ENCODE measurements around the gene OR10A7. TPM values are rescaled to one million over a fixed set of nuclear protein-coding genes. Genes with fewer than 3 reads are reported as not detected.

The OR10A7 gene
- total RNA-seq, 4 donors from 2014 or later: not detected

DNA sequence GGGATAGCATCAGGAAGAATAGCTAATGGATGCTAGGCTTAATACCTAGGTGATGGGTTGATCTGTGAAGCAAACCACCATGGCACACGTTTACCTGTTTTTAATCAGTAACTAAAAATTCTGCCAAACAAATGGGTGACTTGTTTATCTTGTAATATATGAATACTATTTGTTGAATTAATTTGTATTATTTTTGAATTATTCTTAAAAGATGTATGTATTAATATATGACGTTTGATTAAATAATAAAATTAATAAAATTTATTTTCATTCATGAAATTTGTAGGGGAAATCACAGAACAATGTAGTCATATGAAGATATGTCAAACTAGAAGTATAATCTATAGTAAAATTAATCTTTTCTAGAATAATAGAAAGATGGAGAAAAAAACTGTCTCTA is 32.3 kb upstream of the OR10A7 start:
- TF ChIP-seq POLR2A (IDR thresholded peaks at IDR 0.05) (no peak), POLR2AphosphoS5 (IDR thresholded peaks at IDR 0.05) (no peak), EP300 (IDR thresholded peaks at IDR 0.05; ENCODE audit: low read depth) (no peak)
- TF ChIP-seq, protein P1, sequence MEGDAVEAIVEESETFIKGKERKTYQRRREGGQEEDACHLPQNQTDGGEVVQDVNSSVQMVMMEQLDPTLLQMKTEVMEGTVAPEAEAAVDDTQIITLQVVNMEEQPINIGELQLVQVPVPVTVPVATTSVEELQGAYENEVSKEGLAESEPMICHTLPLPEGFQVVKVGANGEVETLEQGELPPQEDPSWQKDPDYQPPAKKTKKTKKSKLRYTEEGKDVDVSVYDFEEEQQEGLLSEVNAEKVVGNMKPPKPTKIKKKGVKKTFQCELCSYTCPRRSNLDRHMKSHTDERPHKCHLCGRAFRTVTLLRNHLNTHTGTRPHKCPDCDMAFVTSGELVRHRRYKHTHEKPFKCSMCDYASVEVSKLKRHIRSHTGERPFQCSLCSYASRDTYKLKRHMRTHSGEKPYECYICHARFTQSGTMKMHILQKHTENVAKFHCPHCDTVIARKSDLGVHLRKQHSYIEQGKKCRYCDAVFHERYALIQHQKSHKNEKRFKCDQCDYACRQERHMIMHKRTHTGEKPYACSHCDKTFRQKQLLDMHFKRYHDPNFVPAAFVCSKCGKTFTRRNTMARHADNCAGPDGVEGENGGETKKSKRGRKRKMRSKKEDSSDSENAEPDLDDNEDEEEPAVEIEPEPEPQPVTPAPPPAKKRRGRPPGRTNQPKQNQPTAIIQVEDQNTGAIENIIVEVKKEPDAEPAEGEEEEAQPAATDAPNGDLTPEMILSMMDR (IDR thresholded peaks at IDR 0.05): no peak
- in situ Hi-C loops (cut with MboI; ENCODE audit: low pct_ligation_motif_present in 1 of 4, low pct_unique_long_range_greater_than_20kb in 1 of 4, low sequenced_read_pairs in 3 of 4) (loop anchor here in 1 of 4 donors (10.0 kb wide), 1 partner anchor 436 kb away; no protein-coding TSS in a partner anchor), intact Hi-C loops (cut with DNase I; ENCODE audit: low total_unique reads) (no loop called here)
- Histone ChIP-seq H3K36me3 (no peaks in the 10 kb centered on the region), H3K9me3 (no peaks in the 10 kb centered on the region), H3K4me3 (no peak overlapping the region), H3K27me3 (peaks cover 15% of the 10 kb centered on the region), H3K27ac (no peak overlapping the region), H3K4me1 (no peaks in the 10 kb centered on the region)
- no peak for DNase-seq
- WGBS, 2 donors (ENCODE audit: low coverage in 1 of 2): 0 to 1% methylated on average over 2 of the region's 2 CpGs

DNA sequence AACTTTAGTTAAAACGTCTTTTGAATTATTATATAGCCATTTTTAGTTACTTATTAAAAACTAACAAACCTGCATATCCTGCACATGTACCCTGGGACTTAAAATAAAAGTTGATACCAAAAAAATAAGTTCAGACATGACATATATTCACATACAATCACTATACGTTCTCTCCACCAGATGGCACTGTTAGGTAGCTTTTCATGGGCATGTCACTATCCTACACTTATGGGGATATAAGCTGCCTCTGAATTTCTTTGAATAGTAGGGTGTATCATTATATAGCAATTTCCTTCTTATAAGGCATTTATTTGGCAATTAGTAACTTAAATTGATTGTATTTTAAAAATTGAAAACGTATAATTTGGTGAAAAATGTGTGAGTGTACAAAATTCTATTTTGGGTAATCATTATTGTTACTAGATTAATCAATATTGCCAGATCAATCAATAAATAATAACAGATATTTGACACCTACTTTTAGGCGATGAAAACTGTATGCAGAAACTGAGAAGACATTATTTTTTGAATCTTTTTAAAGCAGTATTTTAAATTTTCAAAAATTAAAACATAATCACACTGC is 31.8 kb upstream of the OR10A7 start:
- WGBS, 2 donors (ENCODE audit: low coverage in 1 of 2): 0% methylated on average over 4 of the region's 4 CpGs
- peak; percentile 12 for DNase-seq
- TF ChIP-seq, protein P1 (IDR thresholded peaks at IDR 0.05): peak; percentile 67 to 78 (median 72)
- TF ChIP-seq POLR2A (IDR thresholded peaks at IDR 0.05): no peak
- no peak overlapping the region for H3K27ac ChIP-seq
- H3K4me3 ChIP-seq: no peak overlapping the region
- no peaks in the 10 kb centered on the region for H3K4me1 ChIP-seq
- no peaks in the 10 kb centered on the region for H3K9me3 ChIP-seq
- peaks cover 12% of the 10 kb centered on the region for H3K27me3 ChIP-seq
- in situ Hi-C loops (cut with MboI; ENCODE audit: low pct_ligation_motif_present in 1 of 4, low pct_unique_long_range_greater_than_20kb in 1 of 4, low sequenced_read_pairs in 3 of 4) (loop anchor here in 1 of 4 donors (10.0 kb wide), 1 partner anchor 436 kb away; no protein-coding TSS in a partner anchor), intact Hi-C loops (cut with DNase I; ENCODE audit: low total_unique reads) (no loop called here)
- H3K36me3 ChIP-seq: no peaks in the 10 kb centered on the region

DNA sequence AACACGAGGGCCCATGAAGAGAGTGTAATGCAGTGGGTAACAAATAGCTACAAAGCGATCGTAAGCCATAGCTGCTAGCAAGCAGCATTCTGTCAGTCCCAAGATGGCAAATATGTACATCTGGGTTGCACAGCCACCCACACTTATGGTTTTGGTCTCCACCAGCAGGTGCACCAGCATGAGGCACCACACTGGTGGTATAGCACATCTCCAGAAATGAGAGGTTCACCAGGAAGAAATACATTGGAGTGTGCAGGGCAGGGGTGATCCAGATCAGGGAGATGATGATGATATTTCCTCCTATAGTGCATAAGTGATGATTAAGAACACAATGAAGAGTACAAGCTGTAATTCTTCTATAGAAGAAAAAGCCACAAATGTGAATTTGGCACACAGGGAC is 26.4 kb upstream of the OR10A7 start:
- in situ Hi-C loops (cut with MboI; ENCODE audit: low pct_ligation_motif_present in 1 of 4, low pct_unique_long_range_greater_than_20kb in 1 of 4, low sequenced_read_pairs in 3 of 4) (loop anchor here in 2 of 4 donors (10.0 kb wide), 1 partner anchor 430 kb away; no protein-coding TSS in a partner anchor), intact Hi-C loops (cut with DNase I; ENCODE audit: low total_unique reads) (no loop called here)
- H3K4me3 ChIP-seq: no peak overlapping the region
- no peaks in the 10 kb centered on the region for H3K9me3 ChIP-seq
- no peaks in the 10 kb centered on the region for H3K36me3 ChIP-seq
- DNase-seq: no peak
- TF ChIP-seq, protein P1 (IDR thresholded peaks at IDR 0.05): no peak
- TF ChIP-seq EP300 (IDR thresholded peaks at IDR 0.05; ENCODE audit: low read depth) (no peak), POLR2AphosphoS5 (IDR thresholded peaks at IDR 0.05) (no peak), POLR2A (IDR thresholded peaks at IDR 0.05) (no peak)
- no peak overlapping the region for H3K27ac ChIP-seq
- H3K27me3 ChIP-seq: peaks cover 4% of the 10 kb centered on the region
- WGBS, 2 donors (ENCODE audit: low coverage in 1 of 2): 86 to 100% methylated on average over 1 to 3 of the region's 3 CpGs
- H3K4me1 ChIP-seq: no peaks in the 10 kb centered on the region

DNA sequence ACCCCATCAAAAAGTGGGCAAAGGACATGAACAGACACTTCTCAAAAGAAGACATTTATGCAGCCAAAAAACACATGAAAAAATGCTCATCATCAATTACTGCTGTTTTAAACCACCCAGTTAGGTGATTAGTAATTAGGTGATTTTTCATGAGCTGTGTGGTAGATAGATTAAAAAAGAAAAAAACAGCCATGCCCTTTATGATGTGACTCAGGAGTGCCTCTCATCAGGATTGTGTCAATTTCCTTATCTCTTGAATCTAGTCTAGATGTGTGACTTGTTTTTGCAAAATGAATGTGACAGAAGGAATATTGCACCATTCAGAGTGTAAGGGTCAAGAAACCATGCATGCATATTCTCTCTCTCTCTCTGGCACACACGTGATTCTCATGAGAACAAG is 5.7 kb downstream of the OR10A7 start:
- in situ Hi-C loops (cut with MboI; ENCODE audit: low pct_ligation_motif_present in 1 of 4, low pct_unique_long_range_greater_than_20kb in 1 of 4, low sequenced_read_pairs in 3 of 4): no loop called here
- Histone ChIP-seq H3K27me3 (peaks cover 4% of the 10 kb centered on the region), H3K9me3 (no peaks in the 10 kb centered on the region), H3K4me1 (no peaks in the 10 kb centered on the region), H3K36me3 (no peaks in the 10 kb centered on the region), H3K4me3 (no peak overlapping the region), H3K27ac (no peak overlapping the region)
- 33 to 45% methylated on average over 1 of the region's 1 CpG for WGBS, 2 donors (ENCODE audit: low coverage in 1 of 2)
- no peak for DNase-seq
- TF ChIP-seq POLR2A (IDR thresholded peaks at IDR 0.05): no peak
- TF ChIP-seq EP300 (IDR thresholded peaks at IDR 0.05; ENCODE audit: low read depth): no peak
- no peak for TF ChIP-seq POLR2AphosphoS5 (IDR thresholded peaks at IDR 0.05)
- TF ChIP-seq, protein P1 (IDR thresholded peaks at IDR 0.05): no peak
- intact Hi-C loops (cut with DNase I; ENCODE audit: low total_unique reads): no loop called here

All from transverse colon (tissue), 4 donors.